ENCODE measurements around the gene PLCD3.

DNA sequence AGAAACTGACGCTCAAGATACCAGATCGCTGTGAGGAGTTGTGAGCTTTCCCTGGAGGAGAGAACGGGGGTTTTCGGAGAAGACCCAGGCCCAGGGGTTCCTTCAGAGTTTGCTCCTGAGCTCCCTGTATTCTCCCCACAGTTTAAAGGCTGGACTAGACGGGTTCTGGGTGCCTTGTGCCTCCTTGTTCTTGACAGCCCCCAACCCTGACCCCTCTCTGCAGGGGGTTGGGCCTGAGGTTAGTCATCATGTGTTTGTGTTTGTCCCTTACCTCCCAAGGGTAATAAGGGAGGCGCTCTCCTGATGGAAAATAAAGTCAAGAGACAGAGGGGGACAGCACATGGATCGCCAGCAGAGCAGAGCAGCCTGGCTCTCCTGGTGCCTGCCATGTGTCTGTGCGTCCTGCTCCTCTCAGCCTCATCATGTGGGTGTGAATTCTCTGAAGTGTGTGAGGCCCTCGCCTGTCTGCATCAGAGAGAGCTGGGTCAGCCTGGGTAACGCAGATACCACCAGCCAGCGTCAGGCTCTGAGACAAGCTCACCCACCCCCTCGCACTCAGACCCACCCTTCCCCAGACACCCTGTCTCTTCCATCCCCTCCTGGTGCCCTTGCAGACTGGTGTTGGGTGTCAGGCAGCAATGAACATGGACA is 38.1 kb upstream of the PLCD3 start:
- TF ChIP-seq CHD1 (IDR thresholded peaks at IDR 0.05; ENCODE audit: low read depth, low read length) (no peak), MAZ (IDR thresholded peaks at IDR 0.05; ENCODE audit: borderline replicate concordance, low read depth, low read length) (no peak), FOS (IDR thresholded peaks at IDR 0.05; ENCODE audit: low read depth, low read length) (no peak), POLR2A (IDR thresholded peaks at IDR 0.05; ENCODE audit: low read depth, low read length) (no peak), MXI1 (IDR thresholded peaks at IDR 0.05; ENCODE audit: borderline replicate concordance, low read depth, low read length) (no peak), CEBPB (IDR thresholded peaks at IDR 0.05; ENCODE audit: low read depth, low read length) (no peak), SMC3 (IDR thresholded peaks at IDR 0.05; ENCODE audit: low read depth, low read length) (no peak), MAFK (IDR thresholded peaks at IDR 0.05; ENCODE audit: low read depth, low read length) (no peak), RAD21 (IDR thresholded peaks at IDR 0.05; ENCODE audit: low read length) (no peak), BHLHE40 (IDR thresholded peaks at IDR 0.05; ENCODE audit: low read depth, low read length) (no peak)
- TF ChIP-seq, protein P1, sequence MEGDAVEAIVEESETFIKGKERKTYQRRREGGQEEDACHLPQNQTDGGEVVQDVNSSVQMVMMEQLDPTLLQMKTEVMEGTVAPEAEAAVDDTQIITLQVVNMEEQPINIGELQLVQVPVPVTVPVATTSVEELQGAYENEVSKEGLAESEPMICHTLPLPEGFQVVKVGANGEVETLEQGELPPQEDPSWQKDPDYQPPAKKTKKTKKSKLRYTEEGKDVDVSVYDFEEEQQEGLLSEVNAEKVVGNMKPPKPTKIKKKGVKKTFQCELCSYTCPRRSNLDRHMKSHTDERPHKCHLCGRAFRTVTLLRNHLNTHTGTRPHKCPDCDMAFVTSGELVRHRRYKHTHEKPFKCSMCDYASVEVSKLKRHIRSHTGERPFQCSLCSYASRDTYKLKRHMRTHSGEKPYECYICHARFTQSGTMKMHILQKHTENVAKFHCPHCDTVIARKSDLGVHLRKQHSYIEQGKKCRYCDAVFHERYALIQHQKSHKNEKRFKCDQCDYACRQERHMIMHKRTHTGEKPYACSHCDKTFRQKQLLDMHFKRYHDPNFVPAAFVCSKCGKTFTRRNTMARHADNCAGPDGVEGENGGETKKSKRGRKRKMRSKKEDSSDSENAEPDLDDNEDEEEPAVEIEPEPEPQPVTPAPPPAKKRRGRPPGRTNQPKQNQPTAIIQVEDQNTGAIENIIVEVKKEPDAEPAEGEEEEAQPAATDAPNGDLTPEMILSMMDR (conservative IDR thresholded peaks at IDR 0.05; ENCODE audit: low read depth, low read length), result no peak
- TF ChIP-seq, protein P2, sequence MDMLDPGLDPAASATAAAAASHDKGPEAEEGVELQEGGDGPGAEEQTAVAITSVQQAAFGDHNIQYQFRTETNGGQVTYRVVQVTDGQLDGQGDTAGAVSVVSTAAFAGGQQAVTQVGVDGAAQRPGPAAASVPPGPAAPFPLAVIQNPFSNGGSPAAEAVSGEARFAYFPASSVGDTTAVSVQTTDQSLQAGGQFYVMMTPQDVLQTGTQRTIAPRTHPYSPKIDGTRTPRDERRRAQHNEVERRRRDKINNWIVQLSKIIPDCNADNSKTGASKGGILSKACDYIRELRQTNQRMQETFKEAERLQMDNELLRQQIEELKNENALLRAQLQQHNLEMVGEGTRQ (IDR thresholded peaks at IDR 0.05; ENCODE audit: low read depth, low read length), result no peak
